ENCODE results near the gene GUCY1A2. TPM values are rescaled to one million over a fixed set of nuclear protein-coding genes. Genes with fewer than 3 reads are reported as not detected.
"Not testable (repeated sequence)": the region's sequence is repeated elsewhere in the genome, so short reads cannot be mapped to it uniquely, and the experiment has no call there.

GUCY1A2 gene
- total RNA-seq, 2 donors from 2014 or later: 0.37 to 1.2 TPM

- ATAC-seq (no peak), DNase-seq (no peak)
- intact Hi-C loops (cut with DNase I, micrococcal nuclease): no loop called here
Observed at GRCh38 chr11:106959800-106960199, 58.5 kb downstream of the GUCY1A2 start.

GRCh38 chr11:106959386-106959785 is 58.9 kb downstream of the GUCY1A2 start:
- ATAC-seq (no peak), DNase-seq (no peak)
- intact Hi-C loops (cut with DNase I, micrococcal nuclease): no loop called here

- ATAC-seq: no peak
- no peak for DNase-seq
- intact Hi-C loops (cut with DNase I, micrococcal nuclease): no loop called here
Observed at GRCh38 chr11:106958517-106959248, 59.6 kb downstream of the GUCY1A2 start.

GRCh38 chr11:106957030-106957482 is 61.2 kb downstream of the GUCY1A2 start:
- intact Hi-C loops (cut with DNase I, micrococcal nuclease): no loop called here
- no peak for DNase-seq
- ATAC-seq: no peak

- no peak for ATAC-seq
- intact Hi-C loops (cut with DNase I, micrococcal nuclease): no loop called here
- DNase-seq: no peak
Observed at GRCh38 chr11:106950067-106950491, 68.2 kb downstream of the GUCY1A2 start.

GRCh38 chr11:106943089-106943488 is 75.2 kb downstream of the GUCY1A2 start:
- ATAC-seq: no peak
- no peak for DNase-seq
- intact Hi-C loops (cut with DNase I, micrococcal nuclease): no loop called here

- intact Hi-C loops (cut with DNase I, micrococcal nuclease): no loop called here
- ATAC-seq: no peak
- DNase-seq: no peak
Observed at GRCh38 chr11:106939157-106939556, 79.1 kb downstream of the GUCY1A2 start.

GRCh38 chr11:106937111-106937510 is 81.2 kb downstream of the GUCY1A2 start:
- DNase-seq (no peak), ATAC-seq (no peak)
- intact Hi-C loops (cut with DNase I, micrococcal nuclease): no loop called here

- no peak for DNase-seq
- intact Hi-C loops (cut with DNase I, micrococcal nuclease): no loop called here
- no peak for ATAC-seq
Observed at GRCh38 chr11:106925245-106925644, 93.0 kb downstream of the GUCY1A2 start.

GRCh38 chr11:106920899-106921509 is 97.3 kb downstream of the GUCY1A2 start:
- ATAC-seq (no peak), DNase-seq (no peak)
- intact Hi-C loops (cut with DNase I, micrococcal nuclease): no loop called here

GRCh38 chr11:106917973-106918372 is 100.3 kb downstream of the GUCY1A2 start:
- intact Hi-C loops (cut with DNase I, micrococcal nuclease): no loop called here
- no peak for DNase-seq
- no peak for ATAC-seq

GRCh38 chr11:106914409-106914808 is 103.9 kb downstream of the GUCY1A2 start:
- intact Hi-C loops (cut with DNase I, micrococcal nuclease): no loop called here
- ATAC-seq: no peak
- DNase-seq: no peak

- ATAC-seq: no peak
- intact Hi-C loops (cut with DNase I, micrococcal nuclease): no loop called here
- DNase-seq: no peak
Observed at GRCh38 chr11:106913141-106913540, 105.1 kb downstream of the GUCY1A2 start.

- DNase-seq (no peak), ATAC-seq (no peak)
- intact Hi-C loops (cut with DNase I, micrococcal nuclease): no loop called here
Observed at GRCh38 chr11:106904826-106905225, 113.5 kb downstream of the GUCY1A2 start.

GRCh38 chr11:106889718-106890117 is 128.6 kb downstream of the GUCY1A2 start:
- intact Hi-C loops (cut with DNase I, micrococcal nuclease): no loop called here
- no peak for ATAC-seq
- DNase-seq: no peak

- intact Hi-C loops (cut with DNase I, micrococcal nuclease): no loop called here
- DNase-seq (no peak), ATAC-seq (no peak)
Observed at GRCh38 chr11:106888386-106888785, 129.9 kb downstream of the GUCY1A2 start.

GRCh38 chr11:106883693-106884092 is 134.6 kb downstream of the GUCY1A2 start:
- ATAC-seq; intact Hi-C loops (cut with DNase I, micrococcal nuclease); DNase-seq: not testable (repeated sequence)

GRCh38 chr11:106879832-106880546 is 138.3 kb downstream of the GUCY1A2 start:
- ATAC-seq (no peak), DNase-seq (no peak)
- intact Hi-C loops (cut with DNase I, micrococcal nuclease): no loop called here

GRCh38 chr11:106879029-106879428 is 139.2 kb downstream of the GUCY1A2 start:
- intact Hi-C loops (cut with DNase I, micrococcal nuclease): no loop called here
- DNase-seq (no peak), ATAC-seq (no peak)

GRCh38 chr11:106875013-106875412 is 143.3 kb downstream of the GUCY1A2 start:
- intact Hi-C loops (cut with DNase I, micrococcal nuclease): no loop called here
- DNase-seq: no peak
- no peak for ATAC-seq
